ENCODE measurements around the gene TUT7.

DNA sequence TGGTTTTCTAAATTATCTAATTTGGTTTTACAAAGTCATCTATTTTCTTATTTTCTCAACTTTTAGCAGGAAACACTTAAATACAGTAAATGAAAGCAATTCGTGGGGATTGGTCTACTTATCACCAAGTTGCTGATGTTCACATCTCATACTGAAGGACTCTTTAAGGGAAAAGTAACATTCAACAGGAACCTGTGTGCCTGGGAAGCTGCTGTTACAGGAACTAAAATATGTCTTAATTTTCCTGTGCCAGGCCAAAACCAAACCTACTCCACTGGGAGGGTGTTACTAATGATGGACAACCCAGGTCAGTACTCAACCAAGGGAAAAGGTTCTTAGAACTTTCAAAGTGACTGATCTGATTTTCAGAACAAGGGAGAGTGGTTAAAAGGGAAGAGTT lies 77.1 kb downstream of the TUT7 start:
- TF ChIP-seq ZNF274 (IDR thresholded peaks at IDR 0.05; ENCODE audit: low read depth, low read length) (no peak), YY1 (IDR thresholded peaks at IDR 0.05; ENCODE audit: insufficient read depth, insufficient read length) (no peak)
